Hematopoietic multipotent progenitor cell (in vitro differentiated cells): ENCODE results near the gene NDUFA12. TPM values are rescaled to one million over a fixed set of nuclear protein-coding genes. Genes with fewer than 3 reads are reported as not detected.
"Not testable (repeated sequence)": the region's sequence is repeated elsewhere in the genome, so short reads cannot be mapped to it uniquely, and the experiment has no call there.

Experiments used
- DNase-seq, 3 donors: peaks; one replicate each; pipeline ENCODE4 v3.0.0-alpha.2; 2011 to 2015; ENCODE audit warnings: low read depth in 2 of 3, low spot score in 2 of 3
- total RNA-seq: library from RNA; depleted of rRNA; stranded (reverse); fragments of >200 nt; gene quantifications from one replicate; pipeline ENCODE4 v1.2.3, GENCODE V29; 2012

NDUFA12 gene
- 40.9 TPM for total RNA-seq

DNA sequence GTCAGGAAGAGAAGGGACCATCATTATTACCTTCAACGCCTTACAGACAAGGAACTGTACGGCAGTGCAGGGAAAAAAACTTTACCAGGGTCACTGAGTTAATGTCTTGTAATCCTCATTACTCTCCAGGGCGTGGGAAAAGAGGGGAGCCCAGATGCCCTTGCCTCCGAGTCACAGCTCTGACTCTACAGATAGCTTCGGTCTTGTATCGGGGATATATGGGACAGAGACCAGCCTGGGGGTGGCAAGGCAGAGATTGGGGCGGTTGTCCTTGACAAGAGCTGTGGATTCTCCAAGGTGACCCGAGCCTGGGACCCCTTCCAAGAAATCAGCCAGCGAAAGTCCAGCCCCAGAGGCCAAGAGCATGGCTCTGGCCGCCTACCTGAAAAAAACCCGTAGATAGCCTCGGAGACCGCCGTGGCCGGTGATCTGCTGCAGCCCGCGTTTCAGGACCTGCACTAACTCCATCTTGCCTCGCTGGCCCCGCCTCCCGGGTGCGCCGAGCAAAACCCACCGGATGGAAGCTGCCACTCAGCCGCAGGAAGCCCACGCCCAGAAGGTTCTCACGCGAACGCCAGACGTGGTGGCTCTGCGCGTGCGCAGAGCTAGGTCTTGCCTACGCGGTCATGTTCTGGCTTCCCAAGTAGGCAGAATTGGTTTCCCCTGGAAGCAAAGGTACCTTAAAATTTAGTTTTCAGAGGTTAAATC, at the start of gene NDUFA12:
Gene NDUFA12, minus strand, starts transcription at position 485 of the 708 bp plus-strand sequence. Its CDS starts 17 bp downstream, at position 468.
- DNase-seq, result peak; percentile 94 to 97 (median 97)

GRCh38 chr12:95051241-95051640, 47.7 kb upstream of the NDUFA12 start:
- DNase-seq, result no peak

GRCh38 chr12:95037906-95038305, 34.4 kb upstream of the NDUFA12 start:
- DNase-seq, result no peak

DNA sequence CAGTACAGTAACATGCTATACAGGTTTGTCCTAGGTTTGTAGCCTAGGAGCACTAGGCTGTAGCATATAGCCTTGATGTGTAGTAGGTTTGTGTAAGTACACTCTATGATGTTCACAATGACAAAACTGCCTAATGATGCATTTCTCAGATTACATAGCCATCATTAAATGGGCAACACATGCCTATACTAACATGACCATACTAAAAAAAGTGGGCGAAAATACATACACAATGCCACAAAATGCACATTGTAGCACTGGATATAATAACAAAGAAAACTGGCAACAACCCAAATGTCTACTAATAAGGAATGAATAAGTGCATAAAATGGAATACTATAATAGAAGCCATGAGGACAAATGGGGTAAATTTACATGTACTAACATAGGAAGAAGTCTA, 31.3 kb upstream of the NDUFA12 start:
- DNase-seq, result no peak

- DNase-seq, result no peak
Observed at GRCh38 chr12:95022477-95022876, 19.0 kb upstream of the NDUFA12 start.

DNA sequence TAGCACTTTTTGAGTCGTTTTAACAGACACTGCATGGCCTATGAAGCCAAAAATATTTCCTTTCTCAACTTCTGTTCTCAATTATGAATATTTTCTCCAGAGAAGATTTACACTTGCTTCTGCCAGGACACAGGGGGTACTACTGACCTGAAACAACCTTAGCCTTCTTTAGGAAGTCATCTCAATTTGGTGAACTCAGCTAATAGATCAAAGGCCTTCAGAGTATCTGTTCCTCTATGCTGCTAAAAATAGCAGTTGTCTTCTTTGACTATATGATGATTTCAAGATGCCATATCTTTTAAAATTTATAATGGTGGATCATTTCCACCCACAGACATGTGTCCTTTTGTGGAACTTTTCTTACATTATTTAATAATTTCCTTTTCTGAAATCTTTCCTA, 14.0 kb upstream of the NDUFA12 start:
- no peak for DNase-seq

DNA sequence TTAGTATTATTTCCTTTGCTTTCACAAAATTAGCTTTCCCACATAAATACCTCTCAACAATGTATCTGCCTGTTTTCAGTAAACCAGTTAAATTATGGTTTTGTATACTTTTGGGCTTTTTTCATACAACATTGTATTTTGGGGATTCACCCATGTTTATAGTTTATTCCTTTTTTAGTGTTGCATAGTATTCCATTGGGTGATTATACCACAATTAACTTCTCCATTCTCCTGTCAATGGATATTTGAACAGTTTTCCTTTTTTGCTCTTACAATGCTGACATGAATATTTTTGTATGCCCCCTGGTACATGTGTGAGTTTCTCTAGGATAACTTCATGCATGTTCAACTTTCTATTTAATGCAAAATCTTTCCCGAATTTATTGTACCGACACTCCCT, 12.6 kb upstream of the NDUFA12 start:
- no peak for DNase-seq

GRCh38 chr12:95014554-95014953, 11.1 kb upstream of the NDUFA12 start:
- DNase-seq, result no peak

- DNase-seq, result no peak
Observed at GRCh38 chr12:95006206-95006605, 2.7 kb upstream of the NDUFA12 start.

DNA sequence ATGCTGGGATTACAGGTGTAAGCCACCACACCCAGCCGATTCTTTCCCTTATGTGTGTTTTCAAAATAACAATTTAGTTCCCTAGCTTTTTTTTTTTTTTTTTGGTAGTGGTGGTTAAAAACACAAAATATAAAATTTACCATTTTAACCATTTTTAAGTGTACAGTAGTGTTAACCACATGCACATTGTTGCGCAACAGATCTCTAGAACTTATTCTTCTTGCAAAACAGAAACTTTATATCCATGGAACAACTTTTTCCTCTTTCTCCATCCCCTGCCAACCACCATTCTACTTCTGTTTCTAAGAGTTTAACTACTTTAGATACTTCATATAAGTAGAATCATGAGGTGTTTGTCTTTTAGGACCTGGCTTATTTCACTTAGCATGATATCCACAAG, 1.1 kb upstream of the NDUFA12 start:
- peak in 1 of 3 donors; percentile 14 for DNase-seq

GRCh38 chr12:95003921-95004272, 400 bp upstream of the NDUFA12 start:
- no peak for DNase-seq

- DNase-seq, result no peak
Observed at GRCh38 chr12:95002754-95003153, 743 bp downstream of the NDUFA12 start.

DNA sequence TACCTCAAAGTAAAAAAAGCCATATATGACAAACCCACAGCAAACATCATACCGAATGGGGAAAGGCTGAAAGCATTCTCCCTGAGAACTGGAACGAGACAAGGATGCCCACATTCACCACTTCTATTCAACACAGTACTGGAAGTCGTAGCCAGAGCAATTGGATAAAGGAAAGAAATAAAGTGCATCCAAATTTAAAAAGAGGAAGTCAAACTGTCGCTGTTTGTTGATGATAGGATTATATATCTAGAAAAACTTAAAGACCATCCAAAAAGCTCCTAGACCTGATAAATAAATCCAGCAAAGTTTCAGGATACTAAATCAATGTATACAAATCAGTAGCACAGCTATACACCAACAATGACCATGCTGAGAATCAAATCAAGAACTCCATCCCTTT, 5.2 kb downstream of the NDUFA12 start:
- DNase-seq, result peak in 1 of 3 donors; percentile 18

DNA sequence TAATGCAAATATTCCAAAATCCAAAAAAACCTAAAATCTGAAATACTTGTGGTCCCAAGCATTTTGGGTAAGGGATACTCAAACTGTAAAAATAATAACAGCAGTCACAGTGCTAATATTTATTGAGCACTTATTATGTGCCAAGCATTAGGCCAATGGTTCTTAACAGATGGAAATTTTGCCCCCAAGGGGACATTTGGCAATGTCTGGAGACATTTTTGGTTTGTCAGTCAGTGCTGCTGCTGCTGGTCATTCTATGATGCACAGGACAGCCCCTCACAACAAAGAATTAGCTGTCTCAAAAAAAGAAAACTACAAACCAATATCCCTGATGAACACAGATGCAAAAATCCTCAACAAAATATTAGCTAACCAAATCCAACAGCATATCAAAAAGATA, 5.8 kb downstream of the NDUFA12 start:
- no peak for DNase-seq

DNA sequence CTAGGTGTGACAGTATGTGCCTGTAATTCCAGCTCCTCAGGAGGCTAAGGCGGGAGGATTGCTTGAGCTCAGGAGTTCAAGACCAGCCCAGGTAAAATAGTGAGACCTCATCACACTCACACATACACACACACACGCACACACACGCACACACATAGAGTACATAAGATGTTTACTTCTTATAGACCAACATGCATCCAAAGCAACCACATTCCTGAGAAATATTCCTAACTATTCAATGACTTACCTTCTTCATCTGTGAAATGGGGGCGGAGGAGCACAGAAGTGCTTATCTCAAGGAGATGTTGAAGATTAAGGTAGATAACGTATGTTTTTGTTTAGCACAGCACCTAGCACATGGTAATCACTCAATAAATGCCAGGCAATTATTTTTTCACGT, 6.4 kb downstream of the NDUFA12 start:
- DNase-seq, result no peak

DNA sequence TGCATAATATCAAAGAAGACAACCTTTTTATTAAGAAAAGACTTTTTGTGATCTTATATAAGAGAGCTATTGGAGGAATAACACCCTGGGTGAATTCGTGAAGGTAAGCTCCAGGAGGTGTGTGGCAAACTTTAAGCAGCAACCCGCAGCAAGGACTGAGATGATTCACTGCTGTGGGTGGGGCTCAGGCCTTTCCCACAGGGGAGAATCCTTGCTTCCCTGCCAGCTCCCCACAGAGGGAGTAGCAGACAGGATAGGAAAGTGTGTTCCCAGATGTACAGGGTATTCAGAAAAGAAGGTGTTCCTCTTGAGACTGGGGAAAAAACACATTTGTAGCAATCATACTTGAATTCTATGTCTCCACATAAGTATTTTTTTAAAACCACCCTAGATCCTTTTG, 9.2 kb downstream of the NDUFA12 start:
- DNase-seq, result no peak

- not testable (repeated sequence) for DNase-seq
Observed at GRCh38 chr12:94993855-94994254, 9.6 kb downstream of the NDUFA12 start.

- DNase-seq, result no peak
Observed at GRCh38 chr12:94990222-94990621, 13.3 kb downstream of the NDUFA12 start.

DNA sequence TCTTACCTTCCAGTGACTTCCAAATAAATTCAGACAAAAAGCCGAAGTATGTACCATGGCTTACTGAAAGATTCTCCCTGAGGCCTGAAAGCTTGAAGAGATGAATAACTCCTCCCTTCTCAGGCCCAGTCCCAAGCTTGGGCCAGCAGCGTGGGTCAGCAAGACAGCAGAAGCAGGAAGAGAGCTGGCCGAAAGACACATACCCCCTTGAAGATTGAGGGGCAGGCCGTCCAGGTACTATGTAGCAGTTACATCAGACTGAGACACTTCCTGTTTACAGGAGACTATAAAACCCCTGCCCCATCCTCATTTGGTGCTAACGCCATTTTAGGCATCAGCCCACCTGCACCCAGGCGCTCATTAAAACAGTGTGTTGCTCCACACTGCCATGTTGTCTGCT, 15.0 kb downstream of the NDUFA12 start:
- DNase-seq, result no peak

GRCh38 chr12:94987801-94988200, 15.7 kb downstream of the NDUFA12 start:
- DNase-seq, result no peak

DNA sequence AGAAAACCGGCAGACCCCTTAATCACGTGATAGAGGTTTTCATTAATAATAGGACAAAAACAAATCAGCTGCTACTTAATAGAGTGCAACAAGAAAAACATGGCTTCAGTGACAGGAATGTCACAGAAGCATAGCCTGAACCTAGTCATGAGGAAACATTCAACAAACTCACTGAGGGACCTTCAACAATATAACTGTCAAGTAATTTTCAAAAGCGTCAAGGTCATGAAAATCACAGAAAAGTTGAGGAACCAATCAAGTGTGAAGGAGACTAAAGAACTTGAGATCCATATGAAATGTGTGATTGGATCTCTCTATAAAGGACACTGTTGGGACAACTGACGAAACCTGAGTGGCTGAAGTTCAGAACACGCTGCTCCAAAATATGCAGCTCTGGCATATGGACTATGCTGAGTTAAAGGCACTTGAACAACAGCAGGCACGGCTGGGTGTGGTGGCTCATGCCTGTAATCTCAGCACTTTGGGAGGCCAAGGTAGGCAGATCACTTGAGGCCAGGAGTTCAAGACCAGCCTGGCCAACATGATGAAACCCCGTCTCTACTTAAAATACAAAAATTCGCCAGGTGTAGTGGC, 16.3 kb downstream of the NDUFA12 start:
- DNase-seq, result no peak

GRCh38 chr12:94985099-94985498, 18.4 kb downstream of the NDUFA12 start:
- not testable (repeated sequence) for DNase-seq

DNA sequence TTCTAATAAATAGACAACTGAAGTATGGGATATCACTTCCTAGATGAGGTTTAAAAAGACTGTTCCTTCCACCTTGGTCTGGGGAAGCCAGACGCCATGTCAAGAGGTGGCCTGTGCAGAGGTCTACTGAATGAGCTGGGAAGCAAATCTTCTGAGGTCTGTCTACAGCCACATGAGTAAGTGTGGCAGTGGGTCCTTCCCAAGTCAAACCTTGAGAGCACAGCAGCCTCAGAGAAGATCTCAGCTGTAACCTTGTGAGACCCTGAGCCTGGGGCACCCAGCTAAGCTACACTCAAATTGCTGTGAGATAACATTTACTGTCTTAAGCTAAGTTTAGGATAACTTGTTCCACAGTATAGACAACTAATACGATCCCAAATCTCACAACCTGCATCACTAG, 20.2 kb downstream of the NDUFA12 start:
- DNase-seq, result no peak
